Panc1 (cell line): ENCODE measurements around the gene CCDC187. TPM values are rescaled to one million over a fixed set of nuclear protein-coding genes. Genes with fewer than 3 reads are reported as not detected.
A peak's percentile ranks its signal among the peaks of the same experiment; 100 is the strongest.

Experiments
- ATAC-seq: fragments of 200-7000 bp; cut with Tn5 transposase; 2 replicates; pipeline ENCODE4 v1.9.1; 2020; ENCODE audit warnings: mild to moderate bottlenecking, moderate library complexity
- BruUV-seq: library from RNA; stranded (reverse); fragments of 400-500 nt; replicated peaks from 2 replicates; lab custom pipeline; 2021; lab: Mats Ljungman, UMichigan
- CTCF ChIA-PET: fragments of 300-600 bp; sonication (Branson Sonifier 250); formaldehyde crosslinking; loops from one replicate; lab custom pipeline; 2022; ENCODE audit warnings: antibody characterized with exemption; lab: Charles Lee
- POLR2A ChIA-PET: fragments of 300-600 bp; sonication (Branson Sonifier 250); formaldehyde crosslinking; loops from one replicate; lab custom pipeline; 2022; ENCODE audit warnings: antibody characterized with exemption; lab: Charles Lee
- DNase-seq: peaks from one replicate; pipeline ENCODE4 v3.0.0-alpha.2; 2010; ENCODE audit warnings: low read depth, low spot score
- H3K27ac ChIP-seq: 2 replicates; pipeline ENCODE4 v1.5.1; 2011; ENCODE audit warnings: mild to moderate bottlenecking, low read length, inconsistent platforms
- H3K27me3 ChIP-seq: fragments of 200-500 bp; sonication (Bioruptor generic); 2 replicates; pipeline ENCODE4 v1.6.0; 2014; ENCODE audit warnings: low read length, inconsistent platforms; ENCODE audit not compliant: control insufficient read depth, insufficient read depth
- H3K36me3 ChIP-seq: fragments of 200-500 bp; sonication (Bioruptor generic); 2 replicates; pipeline ENCODE4 v1.5.1; 2014; ENCODE audit warnings: inconsistent platforms, mild to moderate bottlenecking, low read length, moderate library complexity; ENCODE audit not compliant: control insufficient read depth, insufficient read depth
- H3K4me1 ChIP-seq: 2 replicates; pipeline ENCODE4 v1.5.1; 2011; ENCODE audit warnings: inconsistent platforms, mild to moderate bottlenecking, low read length, moderate library complexity; ENCODE audit not compliant: control insufficient read depth, insufficient read depth
- H3K4me3 ChIP-seq, 2 experiments: 2 replicates each; pipeline ENCODE4 v1.5.1; 2011 to 2012; ENCODE audit warnings: low read depth in 2 of 2, low read length in 2 of 2, mild to moderate bottlenecking in 2 of 2, inconsistent platforms in 1 of 2, moderate library complexity in 1 of 2
- H3K9me3 ChIP-seq: fragments of 200-500 bp; sonication (Bioruptor generic); 2 replicates; pipeline ENCODE4 v1.5.1; 2014; ENCODE audit warnings: low read depth, mild to moderate bottlenecking, inconsistent platforms, low read length, moderate library complexity; ENCODE audit not compliant: control insufficient read depth, insufficient read depth
- CTCF ChIP-seq: fragments of 450-650 bp; IDR thresholded peaks from 2 replicates; pipeline ENCODE4 v1.5.1; 2017; ENCODE audit warnings: mild to moderate bottlenecking
- POLR2AphosphoS5 ChIP-seq: IDR thresholded peaks from 2 replicates; pipeline ENCODE4 v1.6.1; 2012; ENCODE audit warnings: mild to moderate bottlenecking, low read depth, low read length, moderate library complexity
- REST ChIP-seq, 2 experiments: IDR thresholded peaks; 2 replicates each; pipeline ENCODE4 v1.6.1; 2011 to 2012; ENCODE audit warnings: low read depth in 2 of 2, control low read depth in 1 of 2, low read length in 1 of 2, mild to moderate bottlenecking in 1 of 2, moderate library complexity in 1 of 2; ENCODE audit not compliant: insufficient read depth in 1 of 2
- SIN3A ChIP-seq: IDR thresholded peaks from 2 replicates; pipeline ENCODE4 v1.6.1; 2012; ENCODE audit warnings: low read depth, mild to moderate bottlenecking, low read length, moderate library complexity, borderline replicate concordance; ENCODE audit not compliant: insufficient read depth
- TCF7L2 ChIP-seq: IDR thresholded peaks from 2 replicates; pipeline ENCODE4 v1.6.1; 2011; ENCODE audit warnings: mild to moderate bottlenecking, low read depth, low read length, inconsistent platforms
- in situ Hi-C: cut with HindIII; loops from 2 replicates; pipeline ENCODE4 v1.10.0; 2016; ENCODE audit warnings: low sequenced_read_pairs, low pct_unique_long_range_greater_than_20kb
- intact Hi-C: fragments of 100-400 bp; cut with micrococcal nuclease; formaldehyde crosslinking; loops from one replicate; pipeline ENCODE4 v1.10.0; 2022; ENCODE audit not compliant: unreplicated experiment
- total RNA-seq: library from RNA; stranded (reverse); gene quantifications from one replicate; pipeline ENCODE4 v1.2.1, GENCODE V29; 2021; ENCODE audit not compliant: unreplicated experiment

Gene CCDC187
- total RNA-seq, 1 experiment from 2014 or later: not detected

- TF ChIP-seq SIN3A: no peak
- no peak for TF ChIP-seq TCF7L2
- TF ChIP-seq POLR2AphosphoS5: no peak
- TF ChIP-seq CTCF: peak; percentile 80
- Histone ChIP-seq H3K36me3 (no peaks in the 10 kb centered on the region), H3K27ac (peak overlapping the region; percentile 61), H3K4me3 (peak overlapping the region in 1 of 2 experiments; percentile 23; a peak in 2 of 4 replicates), H3K27me3 (no peaks in the 10 kb centered on the region), H3K4me1 (peaks cover 4% of the 10 kb centered on the region), H3K9me3 (no peaks in the 10 kb centered on the region)
- POLR2A ChIA-PET: interaction anchor here (0.6 kb wide), 1 partner anchor 1073 kb away, joined by 3 read pairs; no protein-coding TSS in a partner anchor
- TSS peak; percentile 76 for BruUV-seq
- in situ Hi-C loops: no loop called here
- CTCF ChIA-PET: interaction anchor here (0.6 to 1.4 kb wide), 2 partner anchors 18 to 55 kb away, joined by 3 to 5 read pairs; partner anchors contain the start of gene DNLZ
- no peak for DNase-seq
- ATAC-seq: peak; percentile 86
- intact Hi-C loops: no loop called here
Observed at GRCh38 chr9:136345281-136346156, 41.6 kb upstream of the CCDC187 start.

GRCh38 chr9:136344544-136345280 lies 40.8 kb upstream of the CCDC187 start:
- ChIA-PET POLR2A (no interaction called here), CTCF (no interaction called here)
- intact Hi-C loops: no loop called here
- TF ChIP-seq TCF7L2: no peak
- TF ChIP-seq REST (IDR thresholded peaks at IDR 0.05; ENCODE audit: insufficient read depth in 1 of 2, low read depth in 2 of 2, low read length in 1 of 2): no peak
- no peak for TF ChIP-seq CTCF
- TF ChIP-seq POLR2AphosphoS5: no peak
- TF ChIP-seq SIN3A: no peak
- in situ Hi-C loops: no loop called here
- Histone ChIP-seq H3K4me3 (no peak overlapping the region), H3K4me1 (peaks cover 4% of the 10 kb centered on the region), H3K36me3 (no peaks in the 10 kb centered on the region), H3K27ac (no peak overlapping the region), H3K9me3 (no peaks in the 10 kb centered on the region), H3K27me3 (no peaks in the 10 kb centered on the region)
- no TSS peak for BruUV-seq
- DNase-seq (no peak), ATAC-seq (no peak)
